ENCODE data around the gene PEX5L.

PEX5L gene

DNA sequence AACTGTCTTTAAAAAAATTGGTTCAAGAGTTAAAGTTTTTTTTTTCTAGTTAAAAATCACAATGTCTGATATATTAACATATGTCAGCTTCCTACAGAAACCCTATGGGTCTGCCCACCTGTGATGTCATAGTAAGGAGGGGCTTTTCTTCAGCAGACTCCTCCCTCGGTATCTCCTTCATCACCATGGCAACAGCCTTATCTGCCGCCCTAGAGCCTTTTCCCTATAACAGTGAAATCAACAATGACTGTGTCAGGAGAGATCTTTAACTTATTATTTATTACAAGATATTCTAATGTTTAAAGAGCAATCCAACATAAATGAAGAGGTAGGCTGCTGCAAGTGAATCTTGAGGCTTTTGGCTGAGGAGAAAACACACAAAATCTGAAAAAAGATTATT is 138.7 kb downstream of the PEX5L start:
- Histone ChIP-seq H3K9ac (ENCODE audit: low read length) (no peak overlapping the region), H3K4me3 (ENCODE audit: low read length) (no peak overlapping the region), H3K27ac (ENCODE audit: low read length) (no peak overlapping the region), H3K9me3 (ENCODE audit: insufficient read depth, low read length) (no peaks in the 10 kb centered on the region), H3K4me2 (ENCODE audit: low read length) (no peak overlapping the region), H4K20me1 (ENCODE audit: insufficient read depth, low read length) (no peaks in the 10 kb centered on the region), H3K27me3 (ENCODE audit: low read depth, low read length) (peaks cover 20% of the 10 kb centered on the region), H3K79me2 (ENCODE audit: low read length) (no peaks in the 10 kb centered on the region), H2AFZ (ENCODE audit: low read depth, low read length) (no peak overlapping the region), H3K36me3 (replicated peaks; ENCODE audit: low read depth, low read length) (no peaks in the 10 kb centered on the region), H3K4me1 (ENCODE audit: low read length) (no peaks in the 10 kb centered on the region)
- TF ChIP-seq, protein P1, sequence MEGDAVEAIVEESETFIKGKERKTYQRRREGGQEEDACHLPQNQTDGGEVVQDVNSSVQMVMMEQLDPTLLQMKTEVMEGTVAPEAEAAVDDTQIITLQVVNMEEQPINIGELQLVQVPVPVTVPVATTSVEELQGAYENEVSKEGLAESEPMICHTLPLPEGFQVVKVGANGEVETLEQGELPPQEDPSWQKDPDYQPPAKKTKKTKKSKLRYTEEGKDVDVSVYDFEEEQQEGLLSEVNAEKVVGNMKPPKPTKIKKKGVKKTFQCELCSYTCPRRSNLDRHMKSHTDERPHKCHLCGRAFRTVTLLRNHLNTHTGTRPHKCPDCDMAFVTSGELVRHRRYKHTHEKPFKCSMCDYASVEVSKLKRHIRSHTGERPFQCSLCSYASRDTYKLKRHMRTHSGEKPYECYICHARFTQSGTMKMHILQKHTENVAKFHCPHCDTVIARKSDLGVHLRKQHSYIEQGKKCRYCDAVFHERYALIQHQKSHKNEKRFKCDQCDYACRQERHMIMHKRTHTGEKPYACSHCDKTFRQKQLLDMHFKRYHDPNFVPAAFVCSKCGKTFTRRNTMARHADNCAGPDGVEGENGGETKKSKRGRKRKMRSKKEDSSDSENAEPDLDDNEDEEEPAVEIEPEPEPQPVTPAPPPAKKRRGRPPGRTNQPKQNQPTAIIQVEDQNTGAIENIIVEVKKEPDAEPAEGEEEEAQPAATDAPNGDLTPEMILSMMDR (IDR thresholded peaks at IDR 0.05; ENCODE audit: low read depth, low read length): no peak
- no peak for TF ChIP-seq EZH2phosphoT487 (IDR thresholded peaks at IDR 0.05; ENCODE audit: low read depth)

DNA sequence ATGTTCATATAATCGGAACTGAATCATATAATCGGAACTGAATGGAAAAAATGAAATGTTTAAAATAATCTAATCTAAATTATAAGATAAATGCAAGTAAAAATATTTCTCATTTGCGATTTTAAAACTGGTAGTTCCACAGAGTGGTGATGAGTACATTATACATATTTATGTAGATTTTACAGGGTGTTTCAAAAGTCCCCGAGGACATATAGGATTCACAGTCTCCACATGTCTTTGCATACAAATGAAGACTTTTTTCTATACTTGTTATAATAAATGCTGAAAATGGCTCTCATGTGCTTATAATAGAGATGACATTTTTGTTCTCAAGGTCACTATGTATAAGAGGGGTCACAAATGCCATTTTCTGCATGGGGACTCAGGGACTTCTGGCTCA is 139.5 kb downstream of the PEX5L start:
- TF ChIP-seq, protein P1 (IDR thresholded peaks at IDR 0.05; ENCODE audit: low read depth, low read length): no peak
- Histone ChIP-seq H3K36me3 (replicated peaks; ENCODE audit: low read depth, low read length) (no peaks in the 10 kb centered on the region), H4K20me1 (ENCODE audit: insufficient read depth, low read length) (no peaks in the 10 kb centered on the region), H3K79me2 (ENCODE audit: low read length) (no peaks in the 10 kb centered on the region), H3K4me2 (ENCODE audit: low read length) (no peak overlapping the region), H3K27ac (ENCODE audit: low read length) (no peak overlapping the region), H2AFZ (ENCODE audit: low read depth, low read length) (no peak overlapping the region), H3K4me1 (ENCODE audit: low read length) (no peaks in the 10 kb centered on the region), H3K4me3 (ENCODE audit: low read length) (no peak overlapping the region), H3K27me3 (ENCODE audit: low read depth, low read length) (peaks cover 18% of the 10 kb centered on the region), H3K9ac (ENCODE audit: low read length) (no peak overlapping the region), H3K9me3 (ENCODE audit: insufficient read depth, low read length) (no peaks in the 10 kb centered on the region)

DNA sequence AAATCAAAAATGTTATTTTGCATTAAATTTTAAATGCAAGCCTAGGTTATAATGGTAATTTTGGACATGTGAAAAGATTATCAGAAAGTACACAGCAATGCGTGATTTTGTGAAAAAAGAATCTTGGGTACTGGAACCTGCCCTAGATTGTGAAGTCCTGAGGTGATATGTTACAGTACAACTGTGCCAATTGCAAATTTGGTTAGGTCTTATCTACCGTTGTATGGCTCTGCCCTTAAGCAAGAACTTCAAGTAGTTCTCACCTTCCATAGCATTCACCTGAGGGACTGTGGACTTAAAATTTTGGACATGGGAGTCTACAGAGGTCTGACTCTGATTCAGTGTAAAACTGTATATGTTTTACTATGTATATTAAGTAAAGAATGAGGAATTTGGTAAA is 140.2 kb downstream of the PEX5L start:
- no peaks in the 10 kb centered on the region for H3K79me2 ChIP-seq (ENCODE audit: low read length)
- H3K9ac ChIP-seq (ENCODE audit: low read length): no peak overlapping the region
- no peak overlapping the region for H3K27ac ChIP-seq (ENCODE audit: low read length)
- no peak overlapping the region for H3K4me3 ChIP-seq (ENCODE audit: low read length)
- no peaks in the 10 kb centered on the region for H3K4me1 ChIP-seq (ENCODE audit: low read length)
- peaks cover 13% of the 10 kb centered on the region; the same call in 1 of the 2 replicates for H3K27me3 ChIP-seq (ENCODE audit: low read depth, low read length)
- H3K4me2 ChIP-seq (ENCODE audit: low read length): no peak overlapping the region
- no peak overlapping the region for H2AFZ ChIP-seq (ENCODE audit: low read depth, low read length)
- H3K9me3 ChIP-seq (ENCODE audit: insufficient read depth, low read length): no peaks in the 10 kb centered on the region
- no peaks in the 10 kb centered on the region for H4K20me1 ChIP-seq (ENCODE audit: insufficient read depth, low read length)
- H3K36me3 ChIP-seq (replicated peaks; ENCODE audit: low read depth, low read length): no peaks in the 10 kb centered on the region
- TF ChIP-seq EZH2phosphoT487 (IDR thresholded peaks at IDR 0.05; ENCODE audit: low read depth): no peak
- TF ChIP-seq, protein P1 (IDR thresholded peaks at IDR 0.05; ENCODE audit: low read depth, low read length): no peak

DNA sequence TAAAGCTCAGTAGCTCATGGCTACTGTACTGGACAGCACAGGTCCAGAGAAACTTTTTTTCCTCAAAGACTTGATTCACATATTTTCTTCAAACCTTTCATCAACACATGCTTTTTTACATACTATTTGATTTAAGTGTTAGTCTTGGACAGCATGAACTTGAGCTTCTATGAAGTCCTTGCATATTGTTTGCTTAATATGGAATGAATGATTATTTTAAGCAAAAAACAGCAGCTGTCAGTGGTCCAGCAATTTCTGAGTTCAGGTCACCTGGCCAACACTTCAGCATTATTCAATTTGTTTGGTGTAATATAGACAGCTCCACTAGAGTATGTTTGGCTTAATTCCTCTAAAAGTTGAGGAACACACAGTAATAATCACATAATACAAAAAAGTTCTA is 141.4 kb downstream of the PEX5L start:
- Histone ChIP-seq H3K9ac (ENCODE audit: low read length) (no peak overlapping the region), H3K4me3 (ENCODE audit: low read length) (no peak overlapping the region), H3K36me3 (replicated peaks; ENCODE audit: low read depth, low read length) (no peaks in the 10 kb centered on the region), H3K9me3 (ENCODE audit: insufficient read depth, low read length) (no peaks in the 10 kb centered on the region), H3K27me3 (ENCODE audit: low read depth, low read length) (peaks cover 6% of the 10 kb centered on the region; the same call in 1 of the 2 replicates), H3K27ac (ENCODE audit: low read length) (no peak overlapping the region), H3K4me1 (ENCODE audit: low read length) (no peaks in the 10 kb centered on the region), H4K20me1 (ENCODE audit: insufficient read depth, low read length) (no peaks in the 10 kb centered on the region), H3K4me2 (ENCODE audit: low read length) (no peak overlapping the region), H2AFZ (ENCODE audit: low read depth, low read length) (no peak overlapping the region), H3K79me2 (ENCODE audit: low read length) (no peaks in the 10 kb centered on the region)
- no peak for TF ChIP-seq EZH2phosphoT487 (IDR thresholded peaks at IDR 0.05; ENCODE audit: low read depth)
- TF ChIP-seq, protein P1 (IDR thresholded peaks at IDR 0.05; ENCODE audit: low read depth, low read length): no peak

Measured in OCI-LY3 (cell line).